ENCODE data around the gene CPNE5. TPM values are rescaled to one million over a fixed set of nuclear protein-coding genes. Genes with fewer than 3 reads are reported as not detected.

The CPNE5 gene
- total RNA-seq, 1 donor from 2014 or later: 0.24 TPM

GRCh38 chr6:36730424-36731380, 108.5 kb downstream of the CPNE5 start:
- Mint-ChIP-seq H3K36me3 (ENCODE audit: insufficient read depth) (no peaks in the 10 kb centered on the region), H3K4me1 (ENCODE audit: low read depth) (no peaks in the 10 kb centered on the region), H3K9me3 (ENCODE audit: low read depth) (no peaks in the 10 kb centered on the region), H3K27me3 (peaks cover 16% of the 10 kb centered on the region), H3K27ac (no peak overlapping the region), H3K4me3 (ENCODE audit: low read depth) (no peak overlapping the region)
- no peak for DNase-seq (ENCODE audit: low spot score, unreplicated experiment)
- no peak for TF ChIP-seq CTCF (IDR thresholded peaks at IDR 0.05; ENCODE audit: unreplicated experiment)

- H3K36me3 Mint-ChIP-seq (ENCODE audit: insufficient read depth): no peaks in the 10 kb centered on the region
These were observed 110.1 kb downstream of the CPNE5 start for GRCh38 chr6:36729161-36729524.

GRCh38 chr6:36728289-36729160, 110.7 kb downstream of the CPNE5 start:
- Mint-ChIP-seq H3K27me3 (peaks cover 6% of the 10 kb centered on the region), H3K4me3 (ENCODE audit: low read depth) (no peak overlapping the region), H3K9me3 (ENCODE audit: low read depth) (no peaks in the 10 kb centered on the region), H3K36me3 (ENCODE audit: insufficient read depth) (no peaks in the 10 kb centered on the region), H3K4me1 (ENCODE audit: low read depth) (no peaks in the 10 kb centered on the region), H3K27ac (no peak overlapping the region)
- no peak for TF ChIP-seq CTCF (IDR thresholded peaks at IDR 0.05; ENCODE audit: unreplicated experiment)
- DNase-seq (ENCODE audit: low spot score, unreplicated experiment): no peak

More at GRCh38 chr6:36729161-36729524, 110.1 kb downstream of the CPNE5 start:
- no peak for DNase-seq (ENCODE audit: low spot score, unreplicated experiment)
- H3K4me3 Mint-ChIP-seq (ENCODE audit: low read depth): no peak overlapping the region
- H3K4me1 Mint-ChIP-seq (ENCODE audit: low read depth): no peaks in the 10 kb centered on the region
- H3K9me3 Mint-ChIP-seq (ENCODE audit: low read depth): no peaks in the 10 kb centered on the region
- H3K27me3 Mint-ChIP-seq: peaks cover 9% of the 10 kb centered on the region
- H3K27ac Mint-ChIP-seq: no peak overlapping the region
- TF ChIP-seq CTCF (IDR thresholded peaks at IDR 0.05; ENCODE audit: unreplicated experiment): no peak

GRCh38 chr6:36727505-36728021, 111.7 kb downstream of the CPNE5 start:
- no peak for DNase-seq (ENCODE audit: low spot score, unreplicated experiment)
- Mint-ChIP-seq H3K36me3 (ENCODE audit: insufficient read depth) (no peaks in the 10 kb centered on the region), H3K27ac (no peak overlapping the region), H3K27me3 (peaks cover 3% of the 10 kb centered on the region), H3K4me1 (ENCODE audit: low read depth) (no peaks in the 10 kb centered on the region), H3K9me3 (ENCODE audit: low read depth) (no peaks in the 10 kb centered on the region), H3K4me3 (ENCODE audit: low read depth) (no peak overlapping the region)
- no peak for TF ChIP-seq CTCF (IDR thresholded peaks at IDR 0.05; ENCODE audit: unreplicated experiment)

GRCh38 chr6:36725581-36725980, 113.7 kb downstream of the CPNE5 start:
- Mint-ChIP-seq H3K9me3 (ENCODE audit: low read depth) (no peaks in the 10 kb centered on the region), H3K27me3 (peaks cover 5% of the 10 kb centered on the region), H3K4me3 (ENCODE audit: low read depth) (no peak overlapping the region), H3K36me3 (ENCODE audit: insufficient read depth) (no peaks in the 10 kb centered on the region), H3K4me1 (ENCODE audit: low read depth) (no peaks in the 10 kb centered on the region), H3K27ac (no peak overlapping the region)
- no peak for TF ChIP-seq CTCF (IDR thresholded peaks at IDR 0.05; ENCODE audit: unreplicated experiment)
- no peak for DNase-seq (ENCODE audit: low spot score, unreplicated experiment)
